Suppressor macrophage treated with lipopolysaccharide for 1 hour (primary cell): ENCODE data around the gene TNIP1.
A peak's percentile ranks its signal among the peaks of the same experiment; 100 is the strongest.

Experiments
- DNase-seq, 3 donors: peaks; one replicate each; pipeline ENCODE4 v3.0.0-alpha.2; 2020 to 2022

The TNIP1 gene

DNA sequence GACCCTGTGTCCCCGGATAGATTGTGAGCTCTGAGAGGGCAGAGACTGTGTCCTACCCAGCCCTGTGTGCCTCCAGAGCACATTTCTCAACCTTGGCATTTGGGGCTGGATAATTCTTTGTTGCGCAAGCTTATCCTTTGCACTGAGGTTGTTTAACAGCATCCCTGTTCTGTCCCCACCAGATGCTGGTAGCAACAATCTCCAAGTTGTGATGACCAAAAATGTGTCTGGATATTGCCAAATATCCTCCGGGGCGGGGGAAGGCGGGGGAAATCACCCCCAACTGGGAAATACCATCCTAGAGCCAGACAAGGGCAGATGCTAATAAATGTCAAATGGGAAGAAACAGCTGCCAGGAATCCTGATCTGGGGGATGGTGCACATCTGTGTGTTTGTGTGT is 24.0 kb upstream of the TNIP1 start:
- peak; percentile 62 to 78 (median 70) for DNase-seq

DNA sequence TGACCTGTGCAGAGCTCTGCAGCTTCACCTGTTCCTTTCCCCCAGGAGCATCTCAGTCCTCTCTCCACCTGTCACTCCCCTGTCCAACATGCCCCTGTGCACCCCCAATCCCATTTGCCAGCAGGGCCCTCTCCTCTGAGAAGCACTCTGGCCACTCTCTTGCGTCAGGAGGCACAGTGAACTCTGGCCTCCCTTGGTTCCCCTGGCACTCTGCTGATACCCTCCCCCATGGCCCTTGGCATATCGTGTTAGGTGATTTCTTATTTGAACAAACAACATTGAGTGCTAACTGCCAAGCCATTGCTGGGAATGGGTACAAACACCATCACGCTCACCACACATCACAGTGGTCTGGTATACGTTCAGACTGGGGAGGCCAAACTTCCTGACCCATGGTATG is 20.9 kb upstream of the TNIP1 start:
- DNase-seq = no peak

DNA sequence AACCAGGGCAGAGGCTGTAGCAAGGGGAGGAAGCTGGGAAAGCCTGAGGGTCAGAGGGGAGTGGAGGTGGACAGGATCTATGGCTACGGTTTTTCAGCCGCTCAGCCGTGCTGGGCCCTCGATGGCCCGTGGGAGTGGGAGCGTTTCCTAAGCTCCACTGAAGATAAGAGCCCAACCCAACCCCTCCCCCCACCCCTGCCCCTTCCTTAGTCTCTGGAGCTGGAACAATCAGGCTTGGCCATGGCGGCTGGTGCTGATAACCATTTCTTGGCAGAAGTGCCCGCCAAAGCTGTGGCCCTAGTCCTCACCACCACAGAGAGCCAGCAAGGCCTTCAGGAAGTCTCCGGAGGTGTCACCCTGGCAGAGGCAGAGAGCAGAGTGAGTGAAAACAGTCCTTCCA is 20.3 kb upstream of the TNIP1 start:
- DNase-seq = no peak

DNA sequence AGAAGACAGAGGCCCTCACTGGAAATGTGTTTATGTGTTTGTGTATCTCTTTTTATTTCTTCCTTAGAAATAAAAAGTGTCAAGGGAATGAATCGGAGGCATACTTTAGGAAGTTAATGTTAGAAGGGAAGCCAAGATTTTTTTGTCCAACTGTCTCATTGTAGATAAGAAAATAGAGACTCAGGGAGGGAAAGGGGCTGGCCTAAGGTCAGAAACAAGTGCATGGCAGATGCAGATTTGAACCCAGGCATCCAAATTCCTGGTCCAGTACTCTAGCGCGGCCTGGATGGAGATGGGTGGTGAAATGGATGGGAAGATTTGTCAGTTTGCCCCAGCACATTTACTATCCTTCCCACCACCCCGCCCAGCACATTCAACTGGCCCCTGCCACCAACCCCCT is 19.8 kb upstream of the TNIP1 start:
- DNase-seq = no peak

DNA sequence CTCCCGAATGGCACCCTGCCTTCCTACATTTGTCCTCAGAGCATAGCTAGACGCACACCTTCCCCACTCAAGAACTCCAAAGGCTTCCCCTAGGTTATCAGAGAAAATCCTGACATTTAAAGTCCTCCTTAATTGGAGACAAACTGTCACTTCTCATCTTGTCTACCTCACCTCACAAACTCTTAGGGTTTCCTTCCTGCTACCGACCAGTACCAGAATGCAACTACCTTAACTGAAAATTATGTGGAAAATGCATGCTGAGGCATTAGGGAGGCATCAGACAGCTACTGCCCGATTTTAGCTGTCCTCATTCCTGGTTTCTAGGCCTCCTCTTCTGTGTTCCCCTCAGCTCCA is 17.9 kb upstream of the TNIP1 start:
- no peak for DNase-seq

DNA sequence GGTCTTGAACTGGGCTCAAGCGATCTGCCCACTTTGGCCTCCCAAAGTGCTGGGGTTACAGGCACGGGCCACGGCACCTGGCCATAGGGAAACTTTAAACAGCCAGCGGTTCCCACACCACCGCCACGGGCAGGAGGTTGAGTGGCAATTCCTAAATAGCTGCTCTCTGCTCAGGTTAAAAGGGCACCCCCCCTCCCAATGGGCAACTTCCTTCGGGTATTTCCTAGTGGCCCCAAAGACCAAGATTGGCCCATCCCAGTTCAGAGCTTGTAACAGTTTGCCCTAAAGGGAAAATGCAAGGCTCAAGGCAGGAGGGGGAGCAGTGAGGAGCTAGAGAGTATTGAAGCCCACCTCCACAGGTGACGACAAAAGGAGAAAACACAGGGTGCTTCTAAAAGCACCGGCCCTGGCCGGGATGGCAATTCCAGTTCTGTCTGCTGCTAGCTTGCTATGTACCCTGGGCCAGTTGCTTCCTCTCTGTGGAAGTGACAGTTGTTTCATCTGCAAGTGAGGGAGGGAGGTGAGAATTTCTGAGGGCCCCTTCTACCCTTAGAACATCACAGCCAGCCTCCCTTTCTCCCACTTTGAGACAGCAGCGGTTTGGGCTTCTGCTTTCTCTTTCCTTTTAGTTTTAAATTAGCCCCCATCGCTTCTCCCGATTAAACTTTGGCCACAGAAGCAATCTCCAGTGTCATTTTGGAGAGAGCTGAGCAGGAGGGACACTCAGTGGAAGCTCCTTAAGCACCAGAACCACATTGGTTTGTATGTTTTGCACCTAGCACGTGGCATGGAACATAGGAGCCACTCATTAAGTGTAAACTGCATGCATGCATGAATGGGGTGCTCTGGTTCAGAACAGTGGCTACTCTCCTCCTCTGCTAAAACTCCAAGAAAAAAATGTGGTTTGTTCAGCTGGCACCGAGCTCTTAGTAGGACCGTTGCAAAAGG is 17.3 kb upstream of the TNIP1 start:
- peak; percentile 43 to 60 (median 55) for DNase-seq

DNA sequence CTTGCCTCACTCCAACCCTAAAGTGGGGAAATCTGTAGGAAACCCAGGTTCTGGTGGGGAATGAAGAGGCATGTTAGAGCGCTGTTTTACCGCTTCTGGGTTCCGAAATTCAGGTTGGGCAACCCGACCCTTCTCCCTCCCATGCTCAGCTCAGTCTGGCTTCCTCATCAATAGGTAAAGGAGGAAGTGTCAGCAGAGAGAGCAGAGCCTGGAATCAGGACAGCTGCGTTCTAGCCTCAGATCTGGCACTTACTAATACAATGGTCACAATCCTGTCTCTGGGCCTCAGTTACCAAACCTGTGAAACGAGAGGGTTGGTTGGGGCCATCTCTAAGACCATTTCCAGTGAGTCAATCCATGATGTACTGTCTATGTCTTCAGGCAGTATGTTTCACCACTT is 16.2 kb upstream of the TNIP1 start:
- peak; percentile 76 to 82 (median 78) for DNase-seq

DNA sequence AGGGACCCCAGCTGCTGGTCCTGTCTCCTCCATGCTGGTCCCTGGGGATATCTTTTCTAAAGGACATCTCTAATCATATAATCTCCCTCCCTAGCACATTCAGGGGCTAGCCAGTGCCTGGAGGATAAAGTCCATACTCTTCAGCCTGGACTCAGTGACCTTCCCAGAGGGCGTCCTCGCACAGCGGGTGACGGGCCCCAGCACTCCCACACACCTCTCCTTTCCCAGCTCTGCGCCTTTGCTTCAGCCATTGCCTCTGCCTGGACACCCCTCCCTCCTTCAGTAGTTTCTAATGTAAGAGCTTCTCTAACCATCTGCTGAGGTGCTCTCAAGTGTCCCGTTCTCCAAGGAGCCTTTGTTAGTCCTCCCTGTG is 15.2 kb upstream of the TNIP1 start:
- no peak for DNase-seq

DNA sequence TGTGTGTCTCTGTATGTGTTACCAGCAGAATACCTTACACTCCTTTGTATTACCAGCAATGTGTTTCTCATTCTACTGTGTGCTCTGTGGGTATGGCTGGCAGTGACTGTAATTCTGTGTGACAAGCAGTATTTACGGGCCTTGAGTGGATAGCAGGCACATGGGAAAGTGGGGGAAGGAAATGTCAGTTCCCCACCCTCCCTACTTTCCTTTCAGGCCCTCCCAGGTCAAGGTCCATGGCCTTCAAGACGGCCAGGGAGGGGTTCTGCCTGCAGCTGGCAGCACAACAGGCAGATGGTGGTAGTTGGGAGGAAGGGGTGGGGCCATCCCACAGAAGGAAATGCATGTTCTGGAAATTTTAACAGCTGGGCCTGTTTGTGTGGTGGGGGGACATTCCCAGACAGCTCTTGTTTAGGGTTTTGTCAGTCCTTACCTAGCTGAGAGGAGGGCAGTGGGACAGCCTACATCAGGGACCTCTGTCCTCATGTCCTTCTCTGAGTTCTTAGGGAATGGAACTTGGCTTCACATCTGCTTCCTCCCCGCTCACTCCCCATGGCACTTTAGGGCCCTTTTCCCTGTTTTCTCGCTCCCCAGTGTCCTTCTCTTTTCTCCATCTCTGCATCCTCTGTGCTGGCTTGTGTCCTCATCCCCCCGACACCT is 14.6 kb upstream of the TNIP1 start:
- DNase-seq = peak; percentile 61 to 81 (median 76)

DNA sequence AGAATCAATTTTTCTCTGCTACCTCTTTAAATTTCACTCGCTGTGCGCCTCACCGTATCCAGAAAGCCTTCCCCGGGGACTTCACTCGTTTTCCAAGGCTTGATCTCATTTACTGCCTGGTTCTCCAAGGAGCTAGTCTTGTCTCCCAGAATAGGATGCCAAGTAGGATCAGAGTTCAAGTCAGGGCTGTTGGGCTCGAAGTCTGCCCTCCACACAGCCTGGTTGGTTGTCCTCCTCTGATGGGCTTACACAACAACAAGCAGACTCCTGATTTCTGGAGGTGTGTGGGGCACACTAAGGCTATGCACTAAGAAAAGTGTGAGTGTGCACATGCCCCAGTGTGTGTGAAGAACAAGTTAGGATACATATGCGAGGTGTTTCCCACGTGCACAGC is 14.0 kb upstream of the TNIP1 start:
- peak in 1 of 3 donors; percentile 6 for DNase-seq

DNA sequence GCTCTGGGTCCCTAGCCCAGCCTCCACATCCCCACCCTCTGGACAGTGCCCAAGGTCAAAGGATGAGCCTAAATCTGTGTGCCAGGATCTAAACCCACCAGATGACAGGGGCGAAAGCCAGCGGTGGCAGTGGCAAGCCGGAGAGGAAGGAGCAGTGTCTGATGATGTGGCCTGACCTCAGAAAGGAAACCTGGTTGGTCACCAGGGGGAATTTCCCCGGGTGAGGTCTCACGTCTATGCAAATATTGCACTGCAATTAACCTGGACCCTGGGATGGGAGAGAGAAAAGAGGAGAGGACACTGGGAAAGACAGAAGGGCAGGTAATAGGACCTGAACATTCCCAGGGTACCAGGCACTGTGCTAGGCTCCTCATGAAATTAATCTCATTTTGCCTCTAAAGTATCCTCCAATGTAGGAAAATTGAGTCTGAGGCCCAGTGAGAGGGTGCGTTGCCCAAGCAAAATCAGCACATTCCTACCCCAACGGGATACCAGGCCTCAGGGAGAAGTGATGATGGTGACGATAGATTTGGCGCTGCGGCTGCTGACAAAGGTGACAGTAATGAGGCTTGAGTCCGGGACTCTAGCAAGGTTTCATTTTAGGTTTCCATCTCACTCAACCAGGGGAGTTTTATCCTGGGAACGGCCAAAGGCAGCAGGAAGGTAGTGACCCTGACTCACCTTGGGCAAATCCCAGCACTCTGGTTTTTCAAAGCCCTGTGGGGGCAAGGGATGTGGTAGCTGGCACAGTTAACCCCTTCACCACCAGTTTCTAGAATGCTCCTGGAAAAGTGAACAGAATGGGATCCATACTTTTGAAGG is 13.4 kb upstream of the TNIP1 start:
- peak; percentile 95 to 98 (median 97) for DNase-seq

DNA sequence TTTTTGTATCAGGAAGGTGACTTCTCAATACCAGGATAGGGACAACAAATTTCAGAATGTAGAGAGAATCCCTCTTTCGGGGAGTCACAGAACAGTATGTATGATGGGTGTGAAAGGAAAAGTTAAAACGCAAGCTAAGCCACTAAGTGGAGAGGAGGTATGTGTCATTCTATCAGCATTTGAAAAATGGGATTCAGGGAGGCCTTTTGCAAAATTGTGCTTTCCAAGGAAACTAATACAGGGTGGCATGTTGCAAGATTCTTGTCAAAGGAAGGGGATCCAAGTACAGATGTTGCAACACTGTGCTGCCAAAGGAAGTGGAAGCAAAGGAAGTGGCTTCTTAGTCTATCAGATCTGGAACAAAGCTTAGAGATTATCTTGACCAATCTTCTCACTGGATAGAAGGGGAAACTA is 12.6 kb upstream of the TNIP1 start:
- DNase-seq = peak; percentile 91 to 100 (median 98)

DNA sequence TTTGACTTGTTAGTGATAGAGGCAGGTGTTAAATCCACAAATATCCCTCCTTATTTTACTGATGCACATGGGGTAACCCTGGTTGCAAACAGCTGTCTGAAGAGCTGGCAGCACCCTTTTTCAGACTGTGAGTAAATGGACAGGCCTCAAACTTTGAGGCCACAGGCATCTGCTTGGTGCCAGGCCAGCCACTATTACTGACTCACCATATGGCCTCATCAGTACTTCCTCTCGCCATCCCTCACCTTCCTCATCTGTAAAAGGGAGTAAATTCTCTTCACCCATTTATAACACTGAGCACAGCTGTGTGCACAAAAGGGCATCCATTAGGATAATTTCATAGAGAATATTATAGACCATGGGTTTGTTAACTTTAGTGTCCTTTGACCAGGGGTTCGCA is 11.9 kb upstream of the TNIP1 start:
- DNase-seq = peak; percentile 83 to 92 (median 87)

DNA sequence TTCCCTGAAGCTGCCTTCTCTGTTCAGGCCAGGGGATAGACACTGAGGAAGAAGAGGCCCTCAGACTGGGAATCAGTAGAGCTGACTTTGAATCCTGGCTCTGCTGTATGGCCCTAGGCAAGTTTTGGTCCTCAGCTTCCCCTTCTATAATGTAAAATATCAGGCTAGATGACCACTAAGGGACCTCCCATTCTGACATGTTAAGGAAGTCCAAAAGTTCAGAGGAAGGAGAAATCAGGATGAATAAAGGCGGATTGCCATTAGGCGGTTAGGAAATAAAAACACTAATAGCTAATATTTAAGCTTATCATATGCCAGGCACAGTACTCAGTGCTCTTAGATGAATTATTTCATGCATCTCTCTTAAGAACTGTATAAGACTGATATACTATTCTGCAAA is 8.9 kb upstream of the TNIP1 start:
- DNase-seq = peak; percentile 38 to 66 (median 60)

DNA sequence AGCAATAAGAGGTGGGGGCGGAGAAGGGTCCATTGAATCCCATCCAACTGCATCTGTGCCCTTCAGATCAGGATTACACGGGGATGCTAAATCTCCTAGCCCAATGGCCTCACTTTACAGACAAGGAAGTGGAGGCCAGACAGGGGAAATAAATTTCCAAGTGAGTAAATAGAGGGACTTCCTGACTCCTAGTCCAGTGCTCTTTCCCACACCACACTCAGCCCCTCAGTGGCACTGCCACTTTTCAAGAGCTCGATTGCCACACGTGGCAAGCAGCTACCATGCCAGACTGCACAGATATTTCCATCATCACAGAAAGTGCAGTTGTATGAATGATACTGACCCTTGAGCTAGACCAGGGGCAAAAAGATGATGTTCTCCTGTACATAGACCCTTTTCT is 8.2 kb upstream of the TNIP1 start:
- DNase-seq = peak in 2 of 3 donors; percentile 10

DNA sequence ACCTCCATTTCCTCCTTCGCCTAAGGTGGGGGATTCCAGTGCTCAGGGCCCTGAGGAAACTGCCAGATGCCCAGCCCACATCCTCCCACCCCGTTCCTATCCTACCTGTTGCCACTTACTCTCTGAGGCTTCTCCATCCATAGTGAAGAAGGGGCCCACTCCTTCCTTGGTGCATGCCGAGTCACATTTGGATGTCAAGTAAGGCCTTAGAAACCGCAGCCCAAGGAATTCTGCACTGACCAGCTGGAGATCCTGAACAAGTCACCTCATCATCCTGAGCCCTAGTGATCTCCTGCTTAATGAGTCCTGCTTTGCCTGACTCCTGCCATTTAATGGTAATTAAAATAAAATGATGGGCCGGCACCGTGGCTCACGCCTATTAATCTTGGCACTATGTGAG is 6.7 kb upstream of the TNIP1 start:
- peak in 1 of 3 donors; percentile 6 for DNase-seq

DNA sequence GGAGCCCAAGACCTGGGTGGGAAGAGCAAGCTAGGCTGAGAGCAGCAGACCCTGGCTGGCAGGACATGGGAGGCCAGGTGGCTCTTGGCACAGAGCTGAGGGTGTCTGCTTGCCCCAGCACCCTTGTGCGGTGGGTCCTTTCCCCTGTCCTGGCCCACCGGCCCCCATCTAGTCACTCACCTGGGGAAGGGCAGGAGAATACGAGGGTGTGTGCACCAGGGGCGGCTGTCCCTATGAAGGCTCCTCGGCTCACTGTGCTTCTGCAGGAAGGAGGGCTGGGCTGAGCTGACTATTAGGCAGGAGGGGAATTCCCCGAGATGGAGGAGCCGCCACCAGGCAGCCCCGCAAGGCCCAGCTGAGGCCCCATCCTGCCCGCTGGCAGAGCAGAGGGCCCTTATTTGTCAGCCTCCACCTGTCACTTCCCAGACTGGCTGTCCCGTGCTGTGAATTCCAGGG is 6.1 kb upstream of the TNIP1 start:
- peak; percentile 75 to 84 (median 79) for DNase-seq

DNA sequence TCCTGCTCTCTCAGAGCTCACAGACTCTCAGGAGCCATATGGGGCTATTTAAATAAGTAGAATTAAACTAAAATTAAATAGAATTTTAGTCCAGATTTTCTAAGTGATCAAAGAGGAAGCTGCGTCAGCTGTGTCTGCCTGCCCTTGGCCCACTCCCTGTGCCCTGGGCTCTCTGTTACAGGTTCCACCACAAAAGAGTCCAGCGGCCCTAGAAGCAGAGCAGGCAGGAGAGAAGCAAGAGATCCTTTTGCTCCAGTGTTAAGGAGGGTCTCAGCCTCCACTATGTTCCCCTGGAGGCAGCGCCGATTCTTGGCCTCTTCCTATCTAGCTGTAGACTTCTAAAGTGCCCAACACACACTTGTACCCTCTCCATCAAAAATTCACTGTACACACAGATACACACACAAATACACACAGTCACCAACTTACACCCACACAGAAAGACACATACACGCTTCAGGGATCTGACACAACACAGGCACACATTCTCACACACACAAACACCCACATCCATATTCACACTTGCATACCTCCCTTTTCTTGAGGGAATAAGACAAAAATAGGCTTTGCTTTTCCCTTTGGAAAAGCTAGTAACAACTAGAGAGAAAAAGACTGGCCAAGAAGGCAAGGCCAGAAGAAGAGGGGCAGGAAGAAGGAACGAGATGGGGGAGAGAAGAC is 5.5 kb upstream of the TNIP1 start:
- DNase-seq = peak in 1 of 3 donors; percentile 56

DNA sequence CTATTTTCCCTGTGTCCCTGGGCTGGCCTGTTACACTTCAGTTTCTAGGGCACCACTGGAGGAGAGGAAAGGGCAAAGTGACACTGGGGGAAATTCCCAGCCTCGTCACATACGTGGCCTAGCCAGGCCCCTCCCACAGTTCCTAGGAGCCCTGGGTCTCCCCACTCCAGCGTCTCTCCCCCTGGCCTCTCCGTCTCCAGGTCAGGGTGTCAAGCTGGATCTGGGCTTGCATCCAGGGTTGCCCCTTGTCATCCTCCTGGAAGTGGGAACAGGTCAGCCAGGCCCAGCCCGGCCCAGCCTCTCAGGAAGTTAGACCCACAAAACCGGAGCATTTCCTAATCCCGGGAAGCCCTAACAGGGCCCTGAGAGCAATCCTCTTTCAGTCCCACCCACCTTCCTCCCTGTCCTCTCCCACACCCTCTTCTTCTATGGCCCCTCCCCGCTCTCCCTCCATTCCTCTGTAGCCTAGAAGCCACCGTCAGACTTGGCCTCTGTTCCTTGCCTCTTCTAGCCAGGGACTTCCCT is 4.7 kb upstream of the TNIP1 start:
- peak; percentile 94 to 98 (median 96) for DNase-seq

DNA sequence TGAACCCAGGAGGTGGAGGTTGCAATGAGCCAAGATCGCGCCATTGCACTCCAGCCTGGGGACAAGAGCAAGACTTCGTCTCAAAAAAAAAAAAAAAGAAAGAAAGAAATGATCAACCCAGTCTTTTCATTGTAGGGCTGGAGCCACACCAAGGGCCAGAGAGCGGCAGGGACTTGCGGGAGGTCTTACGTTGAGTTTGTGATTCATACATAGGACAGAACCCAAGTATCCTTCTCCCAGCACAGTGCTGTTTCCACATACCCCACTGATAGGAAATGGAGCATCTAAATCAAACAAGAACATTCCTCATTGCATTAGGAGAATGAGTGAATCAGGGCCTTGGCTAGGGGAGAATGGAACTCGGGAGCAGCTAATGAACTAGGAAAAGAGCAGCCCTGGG is 3.5 kb upstream of the TNIP1 start:
- DNase-seq = peak in 2 of 3 donors; percentile 7

DNA sequence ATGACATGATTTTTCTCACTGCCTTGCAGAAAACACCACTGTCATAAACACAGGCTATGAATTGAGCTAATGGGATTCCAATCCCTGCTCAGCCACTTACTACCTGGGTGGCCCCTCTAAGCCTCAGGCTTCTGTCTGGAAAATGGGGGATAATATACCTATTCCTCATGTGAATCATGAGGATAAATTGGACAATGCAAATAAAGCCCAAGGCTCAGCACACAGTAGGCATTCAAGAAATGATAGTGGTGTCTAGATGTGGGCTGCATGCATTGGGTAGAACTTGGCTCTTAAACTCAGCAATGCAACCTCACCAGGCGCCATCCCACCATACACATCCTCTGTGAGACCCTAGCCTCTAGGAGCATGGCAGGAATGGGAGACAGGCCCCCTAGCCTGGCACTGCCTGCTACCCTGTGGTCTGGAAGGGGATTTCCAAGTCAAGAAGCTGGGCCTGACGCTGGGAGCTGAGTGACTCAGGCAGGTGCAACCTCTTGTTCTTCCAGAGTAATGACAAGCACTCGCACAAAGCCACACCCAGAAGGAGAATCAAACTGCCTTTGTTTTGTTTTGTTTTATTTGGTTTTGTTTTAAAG is 2.3 kb upstream of the TNIP1 start:
- DNase-seq = peak; percentile 78 to 87 (median 82)
